GM21576 (cell line): ENCODE results near the gene FAM133A.

Experiments
- ATAC-seq: cut with Tn5 transposase; IDR thresholded peaks from one replicate; pipeline ENCODE4 v1.9.1; 2021; ENCODE audit warnings: mild to moderate bottlenecking, moderate library complexity; ENCODE audit not compliant: unreplicated experiment

The FAM133A gene

DNA sequence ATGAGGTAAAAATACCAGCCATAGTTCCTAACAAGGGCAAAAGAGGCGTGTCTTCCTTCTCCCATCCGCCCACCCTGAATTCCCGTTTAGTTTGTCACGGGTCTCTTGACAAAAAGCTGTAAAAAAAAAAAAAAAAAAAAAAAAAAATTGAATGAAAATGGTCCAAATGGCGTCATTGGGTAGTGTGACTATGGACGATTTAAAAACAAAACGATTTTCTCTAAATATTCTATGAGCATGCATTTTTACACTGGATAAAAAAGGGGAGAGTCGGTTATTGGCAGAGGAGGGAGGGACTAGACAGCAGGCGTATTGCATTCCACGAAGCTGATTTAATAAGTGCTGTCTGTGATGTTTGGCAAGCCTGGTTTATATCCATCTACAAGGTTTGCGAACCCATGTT lies at the start of gene FAM133A:
FAM133A (plus strand) TSS at position 338 of the 403 bp plus-strand sequence. CDS start 35,214 bp downstream, outside the sequence.
- ATAC-seq, result no peak

DNA sequence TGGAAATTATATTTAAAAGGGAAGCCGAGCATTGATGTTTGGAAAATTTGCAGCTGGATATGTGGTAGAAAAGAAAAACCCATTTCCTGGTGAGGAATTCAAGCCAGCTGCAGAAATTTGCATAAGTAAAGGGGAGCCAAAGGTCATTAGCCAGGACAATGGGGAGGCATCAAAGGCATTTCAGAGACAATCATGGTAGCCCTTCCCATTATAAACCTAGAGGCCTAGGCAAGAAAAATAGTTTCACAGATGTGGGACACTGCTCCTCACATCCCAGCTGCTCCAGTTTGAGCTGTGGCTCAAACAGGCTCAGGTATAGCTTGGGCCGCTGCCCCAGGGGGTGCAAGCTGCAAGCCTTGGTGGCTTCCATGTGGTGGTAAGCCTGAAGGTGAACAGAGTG lies 36.4 kb upstream of the FAM133A start:
- no peak for ATAC-seq

GRCh38 chrX:93649381-93649780 lies 24.6 kb upstream of the FAM133A start:
- no peak for ATAC-seq

GRCh38 chrX:93660575-93660974 lies 13.4 kb upstream of the FAM133A start:
- ATAC-seq, result no peak

- ATAC-seq, result no peak
Measured at GRCh38 chrX:93673056-93673868, 744 bp upstream of the FAM133A start, which contains the start of gene NAP1L3. TSS of gene NAP1L3 (minus strand) at chrX:93673578. CDS start at chrX:93673304, 274 bp downstream.

- ATAC-seq, result no peak
Measured at GRCh38 chrX:93695981-93696380, 22.0 kb downstream of the FAM133A start.

- ATAC-seq, result no peak
Measured at GRCh38 chrX:93703701-93704100, 29.7 kb downstream of the FAM133A start.

DNA sequence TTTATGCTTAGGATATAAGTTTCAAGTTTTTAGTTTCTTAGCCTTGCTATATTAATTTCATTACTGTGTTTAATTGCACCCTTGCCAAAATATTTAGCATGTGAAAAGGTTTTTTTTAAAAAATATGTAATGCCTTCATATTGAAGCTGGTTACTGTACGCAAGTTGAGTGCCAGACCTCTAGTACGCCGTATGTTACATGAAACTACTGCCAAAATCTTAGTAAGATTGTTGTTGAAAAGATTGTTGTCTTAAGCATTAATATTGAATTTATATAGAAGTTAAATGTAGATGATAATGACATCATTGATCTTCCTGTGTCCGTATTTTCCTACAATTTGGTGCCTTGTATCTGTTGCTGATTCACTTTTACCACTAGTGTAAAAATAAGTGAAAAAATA lies 37.1 kb downstream of the FAM133A start:
- no peak for ATAC-seq

DNA sequence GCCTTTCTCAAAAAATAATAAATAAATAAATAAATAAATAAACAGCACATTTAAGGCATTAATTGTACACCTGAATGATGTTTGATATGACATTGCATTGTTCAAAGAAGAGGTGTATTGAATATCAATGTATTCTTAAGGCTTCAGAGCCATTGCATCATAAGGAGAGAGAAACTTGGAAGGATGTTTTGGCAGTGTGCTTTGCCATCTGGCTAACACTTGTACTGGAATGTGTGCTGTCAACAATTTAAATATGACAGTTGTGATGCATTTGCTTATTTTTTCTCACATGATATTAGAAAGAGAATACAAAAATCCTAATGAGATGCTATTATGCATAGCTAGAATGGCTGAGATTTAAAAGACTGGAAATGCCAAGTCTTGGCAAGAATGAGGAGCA lies 67.8 kb downstream of the FAM133A start:
- ATAC-seq, result no peak

DNA sequence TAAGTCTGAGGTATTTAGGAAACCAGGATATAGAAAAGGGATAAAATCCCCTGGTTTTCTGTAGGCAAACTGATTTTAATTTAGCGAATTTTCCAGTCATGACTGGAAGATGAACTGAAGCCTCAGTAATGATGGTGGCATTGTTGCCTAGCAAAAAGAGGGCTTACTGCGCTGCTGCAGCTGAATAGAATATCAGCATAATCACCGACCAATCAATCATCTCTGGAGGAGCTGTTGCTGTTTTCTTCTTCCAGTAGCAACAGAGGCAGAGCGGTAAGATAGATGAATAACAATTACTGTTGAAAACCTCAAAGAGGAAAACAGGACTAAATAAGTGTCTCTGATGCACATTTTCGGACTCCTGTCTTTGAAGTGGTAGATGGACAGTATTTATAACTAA lies 86.2 kb downstream of the FAM133A start:
- no peak for ATAC-seq
